Measurements from ENCODE around the gene SRPK3.

SRPK3 gene

DNA sequence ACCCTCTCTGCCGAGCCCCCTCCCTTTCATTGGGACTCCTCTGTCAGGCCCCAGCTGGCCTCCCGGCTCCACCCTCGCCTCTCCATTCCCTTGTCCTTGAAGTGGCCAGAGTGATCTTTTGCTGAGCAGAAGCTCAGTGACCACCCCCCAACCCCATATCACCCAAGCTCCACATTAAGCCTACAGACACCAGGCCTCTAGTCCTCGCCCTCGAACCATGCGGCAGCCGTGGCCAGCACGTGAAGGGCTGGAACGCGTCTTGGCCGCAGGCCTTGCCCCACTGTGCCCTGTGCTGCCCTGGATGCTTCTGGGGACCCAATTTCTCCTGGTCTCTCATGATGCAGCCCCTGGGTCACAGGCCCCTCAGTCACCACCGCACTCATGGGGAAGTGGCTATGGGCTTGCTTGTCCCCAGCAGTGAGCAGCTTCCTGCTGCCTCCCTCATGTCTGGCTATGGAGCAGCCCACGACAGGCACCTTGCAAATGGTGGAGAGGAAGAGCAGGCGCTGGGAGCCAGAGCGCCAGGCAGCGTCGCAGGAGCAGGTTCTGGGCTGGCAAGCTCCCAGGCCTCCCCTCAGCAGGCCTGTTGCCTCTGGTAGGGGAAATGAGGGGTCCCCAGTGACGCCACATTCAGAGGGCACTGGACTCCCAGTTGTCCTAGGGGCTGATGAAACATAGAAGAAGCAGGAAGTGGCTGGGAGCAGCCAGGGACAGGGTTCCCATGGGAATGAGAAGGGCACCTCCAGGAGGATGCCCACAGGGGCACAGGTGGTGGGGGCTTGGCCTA is 757 bp upstream of the SRPK3 start:
- H3K9me3 ChIP-seq = peaks cover 28% of the 10 kb centered on the region

DNA sequence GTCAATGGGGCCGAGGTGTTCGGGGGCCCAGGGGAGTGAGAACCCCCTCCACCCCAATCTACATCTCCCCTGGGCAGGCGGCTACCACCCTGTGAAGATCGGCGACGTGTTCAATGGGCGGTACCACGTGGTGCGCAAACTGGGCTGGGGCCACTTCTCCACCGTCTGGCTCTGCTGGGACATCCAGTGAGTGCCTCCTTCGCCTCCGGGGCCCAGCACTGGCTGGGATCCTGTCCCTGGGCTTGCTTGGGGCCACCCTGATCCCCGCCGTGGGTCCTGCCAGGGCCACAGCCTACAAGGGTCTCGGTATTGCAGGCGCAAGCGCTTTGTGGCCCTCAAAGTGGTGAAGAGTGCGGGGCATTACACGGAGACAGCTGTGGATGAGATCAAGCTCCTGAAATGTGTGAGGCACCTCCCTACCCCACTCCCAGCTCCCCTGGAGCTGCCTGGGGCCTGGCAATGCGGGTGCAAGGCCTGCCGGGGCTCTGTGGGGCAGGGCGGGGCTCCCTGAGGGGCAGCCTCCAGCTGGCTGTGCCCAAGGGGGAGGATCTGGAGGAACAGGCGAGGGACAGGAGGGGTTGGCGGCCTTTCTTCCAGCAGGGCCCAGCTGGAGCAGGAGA is 697 bp downstream of the SRPK3 start:
- no peak for TF ChIP-seq Cebpa-rat (IDR thresholded peaks at IDR 0.05)
- H3K4me3 ChIP-seq = peak overlapping the region; percentile 52
- peak overlapping the region; percentile 65 for H3K9ac ChIP-seq

More for the DNA sequence above, 757 bp upstream of the SRPK3 start:
- H3K36me3 ChIP-seq = peaks cover 19% of the 10 kb centered on the region
- peaks cover 64% of the 10 kb centered on the region for H3K4me1 ChIP-seq
- peak overlapping the region; percentile 77 for H3K27ac ChIP-seq
- peaks cover 4% of the 10 kb centered on the region; the same call in 1 of the 2 replicates for H3K27me3 ChIP-seq
- H3K4me2 ChIP-seq = peak overlapping the region; percentile 76
- peak overlapping the region; percentile 52 for H3K4me3 ChIP-seq
- no peak for TF ChIP-seq Cebpa-rat (IDR thresholded peaks at IDR 0.05)
- H3K9ac ChIP-seq = peak overlapping the region; percentile 65
- peaks cover 10% of the 10 kb centered on the region; the same call in 1 of the 2 replicates for H4K20me1 ChIP-seq

DNA sequence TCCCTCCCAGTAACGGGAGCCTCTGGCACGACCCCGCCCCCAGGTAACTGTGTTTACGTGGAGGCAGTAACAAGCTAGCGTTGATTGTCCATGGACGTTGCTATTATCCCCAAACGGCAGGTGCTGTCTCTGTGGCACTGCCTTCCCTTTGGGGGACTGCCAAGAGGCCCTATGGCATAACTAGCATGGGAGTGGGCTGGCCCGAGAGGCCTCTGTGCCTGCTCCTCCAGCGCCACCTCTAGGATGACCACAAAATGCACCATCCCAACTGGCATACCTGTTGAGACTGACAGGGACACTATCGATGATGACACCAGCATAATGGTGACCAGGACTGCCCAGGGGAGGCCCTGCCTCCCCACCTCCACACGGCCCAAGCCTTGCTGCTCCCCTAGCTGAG is 1.5 kb downstream of the SRPK3 start:
- peaks cover 41% of the 10 kb centered on the region for H3K36me3 ChIP-seq
- no peak overlapping the region for H3K4me3 ChIP-seq
- H3K27me3 ChIP-seq = peaks cover 9% of the 10 kb centered on the region; the same call in 1 of the 2 replicates
- H4K20me1 ChIP-seq = peaks cover 16% of the 10 kb centered on the region; the same call in 1 of the 2 replicates
- H3K4me2 ChIP-seq = peak overlapping the region; percentile 76
- H3K27ac ChIP-seq = no peak overlapping the region
- peaks cover 71% of the 10 kb centered on the region for H3K4me1 ChIP-seq
- no peak for TF ChIP-seq Cebpa-rat (IDR thresholded peaks at IDR 0.05)
- no peak overlapping the region for H3K9ac ChIP-seq
- H3K9me3 ChIP-seq = peaks cover 20% of the 10 kb centered on the region

More for the DNA sequence above, 697 bp downstream of the SRPK3 start:
- H3K4me2 ChIP-seq = peak overlapping the region; percentile 76
- H4K20me1 ChIP-seq = peaks cover 10% of the 10 kb centered on the region; the same call in 1 of the 2 replicates
- peak overlapping the region; percentile 77 for H3K27ac ChIP-seq
- H3K9me3 ChIP-seq = peaks cover 20% of the 10 kb centered on the region
- peaks cover 33% of the 10 kb centered on the region for H3K36me3 ChIP-seq
- H3K27me3 ChIP-seq = peaks cover 9% of the 10 kb centered on the region; the same call in 1 of the 2 replicates
- peaks cover 71% of the 10 kb centered on the region for H3K4me1 ChIP-seq

DNA sequence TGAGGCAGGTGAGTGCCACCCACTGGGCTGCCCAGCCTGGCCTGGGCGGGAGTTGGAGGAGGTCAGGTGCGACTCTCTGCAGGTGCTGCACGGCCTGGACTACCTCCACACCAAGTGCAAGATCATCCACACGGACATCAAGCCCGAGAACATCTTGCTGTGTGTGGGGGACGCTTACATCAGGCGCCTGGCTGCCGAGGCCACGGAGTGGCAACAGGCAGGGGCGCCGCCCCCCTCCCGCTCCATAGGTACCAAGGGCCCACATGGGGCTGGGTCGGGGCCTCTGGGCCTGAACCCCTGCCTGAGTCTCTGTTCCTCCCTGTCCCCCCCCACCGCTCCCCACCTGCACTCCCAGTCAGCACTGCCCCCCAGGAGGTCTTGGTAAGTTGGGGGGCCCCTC is 2.0 kb downstream of the SRPK3 start:
- Histone ChIP-seq H4K20me1 (peaks cover 21% of the 10 kb centered on the region; the same call in 1 of the 2 replicates), H3K4me3 (no peak overlapping the region), H3K9ac (no peak overlapping the region), H3K9me3 (peaks cover 20% of the 10 kb centered on the region), H3K4me2 (peak overlapping the region; percentile 12; the same call in 1 of the 2 replicates), H3K27me3 (peaks cover 9% of the 10 kb centered on the region; the same call in 1 of the 2 replicates), H3K4me1 (peaks cover 66% of the 10 kb centered on the region), H3K27ac (no peak overlapping the region), H3K36me3 (peaks cover 46% of the 10 kb centered on the region)
- no peak for TF ChIP-seq Cebpa-rat (IDR thresholded peaks at IDR 0.05)

DNA sequence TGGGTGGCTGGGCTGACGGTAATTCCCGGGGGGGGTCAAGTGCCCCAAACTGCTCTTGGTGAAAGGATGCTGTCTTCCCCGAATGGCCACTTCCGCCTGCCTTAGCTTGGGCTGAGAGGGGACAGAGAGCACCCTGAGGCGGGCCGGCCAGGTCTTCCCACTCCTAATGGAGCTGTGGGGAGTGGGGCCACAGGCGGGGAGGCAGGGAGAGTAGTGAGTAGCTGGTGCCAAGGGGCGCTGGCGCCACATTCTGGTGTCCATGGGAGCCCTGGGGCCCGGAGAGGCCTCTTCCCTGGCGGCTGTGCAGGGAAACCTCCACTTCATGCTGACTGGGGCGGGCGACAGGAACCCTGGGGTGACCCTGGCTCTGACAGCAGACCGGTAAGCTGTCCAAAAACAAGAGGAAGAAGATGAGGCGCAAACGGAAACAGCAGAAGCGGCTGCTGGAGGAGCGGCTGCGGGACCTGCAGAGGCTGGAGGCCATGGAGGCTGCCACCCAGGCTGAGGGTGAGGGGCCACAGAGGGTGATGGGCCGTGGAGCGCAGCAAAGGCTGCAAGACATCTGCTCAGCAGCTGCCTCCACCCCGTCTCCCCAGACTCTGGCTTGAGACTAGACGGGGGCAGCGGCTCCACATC is 2.7 kb downstream of the SRPK3 start:
- Histone ChIP-seq H3K36me3 (peaks cover 53% of the 10 kb centered on the region), H3K27me3 (peaks cover 14% of the 10 kb centered on the region; the same call in 1 of the 2 replicates), H3K4me1 (peaks cover 60% of the 10 kb centered on the region), H3K4me3 (no peak overlapping the region), H3K27ac (no peak overlapping the region), H3K4me2 (0 out of 2 replicates have a peak overlapping the region, but pooled peaks have one; percentile 12), H4K20me1 (peaks cover 28% of the 10 kb centered on the region; the same call in 1 of the 2 replicates), H3K9ac (no peak overlapping the region), H3K9me3 (peaks cover 20% of the 10 kb centered on the region)
- no peak for TF ChIP-seq Cebpa-rat (IDR thresholded peaks at IDR 0.05)

DNA sequence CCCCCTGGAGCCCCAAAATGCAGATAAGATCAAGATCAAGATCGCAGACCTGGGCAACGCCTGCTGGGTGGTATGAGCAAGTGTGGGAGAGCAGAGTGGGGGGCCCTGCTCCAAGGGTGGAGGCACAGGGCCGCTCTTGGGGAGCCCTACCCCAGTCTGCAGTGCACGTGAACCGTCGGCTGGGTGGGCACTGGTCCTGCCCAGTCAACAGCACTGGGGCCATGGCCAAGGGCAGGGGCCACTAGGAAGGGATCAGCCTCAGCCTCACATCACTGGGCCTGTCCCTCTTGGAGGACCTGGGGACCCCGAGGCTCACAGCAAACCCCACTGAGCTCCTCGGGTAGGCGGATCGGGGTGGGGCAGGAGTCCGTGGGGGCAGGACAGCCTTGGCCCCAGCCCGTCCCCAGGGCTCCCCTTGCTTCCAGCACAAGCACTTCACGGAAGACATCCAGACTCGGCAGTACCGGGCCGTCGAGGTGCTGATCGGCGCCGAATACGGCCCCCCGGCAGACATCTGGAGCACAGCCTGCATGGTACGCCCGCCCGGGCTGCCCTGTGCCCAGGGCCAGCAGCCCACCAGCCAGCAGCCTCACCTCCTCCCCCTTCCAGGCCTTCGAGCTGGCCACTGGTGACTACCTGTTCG is 3.6 kb downstream of the SRPK3 start:
- peaks cover 20% of the 10 kb centered on the region for H3K9me3 ChIP-seq
- no peak for TF ChIP-seq Cebpa-rat (IDR thresholded peaks at IDR 0.05)
- no peak overlapping the region for H3K4me2 ChIP-seq
- peaks cover 53% of the 10 kb centered on the region for H3K4me1 ChIP-seq
- no peak overlapping the region for H3K27ac ChIP-seq
- H3K4me3 ChIP-seq = no peak overlapping the region
- peaks cover 16% of the 10 kb centered on the region; the same call in 1 of the 2 replicates for H3K27me3 ChIP-seq
- no peak overlapping the region for H3K9ac ChIP-seq
- peaks cover 37% of the 10 kb centered on the region for H4K20me1 ChIP-seq
- H3K36me3 ChIP-seq = peaks cover 62% of the 10 kb centered on the region

DNA sequence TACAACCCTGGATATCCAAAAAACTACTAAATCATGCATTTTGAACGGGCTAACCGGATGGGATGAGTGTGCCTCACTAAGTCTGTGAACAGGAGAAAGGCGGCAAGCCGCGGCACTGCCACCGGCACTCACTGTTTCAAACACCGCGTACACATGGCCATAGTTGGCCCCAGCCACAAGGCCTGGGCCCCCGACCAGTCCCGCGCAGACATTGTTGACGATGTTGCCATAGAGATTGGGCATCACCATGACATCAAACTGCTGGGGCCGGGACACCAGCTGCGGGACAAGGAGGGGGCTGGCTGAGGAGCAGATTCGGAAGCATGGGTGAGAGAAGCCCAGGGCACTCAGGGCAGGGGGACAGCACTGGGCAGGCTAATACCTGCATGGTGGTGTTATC is 5.8 kb downstream of the SRPK3 start:
- Histone ChIP-seq H3K9me3 (peaks cover 20% of the 10 kb centered on the region), H3K9ac (no peak overlapping the region), H3K4me1 (peaks cover 46% of the 10 kb centered on the region), H3K4me3 (no peak overlapping the region), H3K27me3 (peaks cover 35% of the 10 kb centered on the region), H4K20me1 (peaks cover 59% of the 10 kb centered on the region), H3K36me3 (peaks cover 81% of the 10 kb centered on the region), H3K4me2 (no peak overlapping the region), H3K27ac (no peak overlapping the region)
- TF ChIP-seq Cebpa-rat (IDR thresholded peaks at IDR 0.05) = no peak

DNA sequence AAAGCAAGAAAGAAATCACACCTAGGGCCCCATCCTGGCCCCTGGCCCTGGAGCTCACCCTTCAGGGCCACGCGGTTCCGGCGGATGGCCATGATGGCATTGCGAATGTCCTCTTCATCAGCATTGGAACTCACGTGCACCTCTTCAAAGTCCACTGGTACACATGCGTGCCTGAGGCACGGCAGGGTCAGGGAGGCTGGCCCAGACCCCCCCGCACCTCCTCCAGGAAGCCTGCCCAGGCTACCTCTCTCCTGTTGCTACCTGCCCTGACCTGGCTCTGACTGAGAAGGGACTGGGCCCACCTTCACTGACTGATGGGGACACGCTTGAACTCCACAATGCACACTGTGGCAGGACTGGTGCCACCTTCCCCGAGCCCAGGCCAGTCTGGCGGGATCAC is 8.8 kb downstream of the SRPK3 start:
- H3K4me3 ChIP-seq = no peak overlapping the region
- H4K20me1 ChIP-seq = peaks cover 69% of the 10 kb centered on the region
- no peak overlapping the region for H3K27ac ChIP-seq
- H3K36me3 ChIP-seq = peaks cover 71% of the 10 kb centered on the region
- no peak overlapping the region for H3K4me2 ChIP-seq
- peaks cover 36% of the 10 kb centered on the region for H3K27me3 ChIP-seq
- H3K9me3 ChIP-seq = peaks cover 13% of the 10 kb centered on the region
- H3K9ac ChIP-seq = no peak overlapping the region
- H3K4me1 ChIP-seq = peaks cover 35% of the 10 kb centered on the region
- no peak for TF ChIP-seq Cebpa-rat (IDR thresholded peaks at IDR 0.05)
